Measurements from ENCODE around the gene ITGA7.

ITGA7 gene

GRCh38 chr12:55699471-55700055 is 8.1 kb downstream of the ITGA7 start:
- no peak for DNase-seq

DNA sequence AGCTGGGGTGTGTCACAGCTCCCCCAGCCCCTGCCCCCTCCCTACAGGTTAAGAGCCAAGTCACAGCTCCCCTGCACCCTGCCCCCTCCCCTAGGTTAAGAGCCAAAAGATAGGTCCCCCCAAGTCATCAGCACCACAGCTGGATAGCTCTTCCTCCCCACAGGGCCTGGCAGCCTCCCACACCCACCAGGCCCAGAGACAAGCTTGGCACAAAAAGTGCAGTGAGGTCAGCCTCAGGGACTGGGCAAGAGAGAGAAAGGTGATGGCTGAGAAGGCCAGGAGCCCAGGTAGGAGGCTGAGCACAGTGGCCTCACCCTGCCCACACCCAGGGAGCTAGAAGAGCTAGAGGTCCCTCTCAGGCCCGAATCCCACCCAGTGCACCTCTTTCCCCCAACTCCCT is 8.7 kb downstream of the ITGA7 start:
- no peak for DNase-seq

DNA sequence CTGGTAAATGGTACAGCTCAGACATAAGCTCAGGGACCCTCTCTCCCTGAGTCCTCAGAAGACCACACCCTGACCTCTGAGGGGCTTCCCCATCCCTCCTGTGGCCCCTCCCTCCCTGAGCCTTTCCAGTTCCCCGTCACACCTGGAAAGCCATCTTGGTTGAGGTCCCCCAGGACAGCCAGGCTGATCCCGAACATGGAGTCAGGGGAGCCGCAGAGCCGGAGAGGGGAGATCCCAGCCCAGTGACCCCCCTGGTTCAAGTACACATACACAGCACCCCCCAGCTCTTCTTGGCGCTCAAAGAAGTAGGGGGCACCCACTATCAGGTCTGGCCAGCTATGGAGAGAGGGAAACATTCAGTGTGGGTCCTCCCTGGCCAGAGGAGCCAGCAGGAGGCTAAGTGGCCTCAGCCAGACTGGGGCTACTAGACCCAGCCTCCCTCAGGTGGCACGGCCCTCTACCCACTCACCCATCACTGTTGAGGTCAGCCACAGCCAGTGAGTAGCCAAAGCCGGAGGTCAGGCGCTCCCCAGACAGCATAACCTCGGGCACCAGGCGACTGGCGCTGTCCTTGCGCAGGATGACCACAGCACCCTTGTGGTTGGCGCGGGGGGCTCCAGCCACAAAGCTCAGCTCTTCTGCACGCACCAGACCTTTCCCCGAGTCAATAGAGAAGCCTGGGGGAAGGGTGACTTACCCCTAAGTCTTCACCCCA is 9.3 kb downstream of the ITGA7 start:
- no peak for DNase-seq

GRCh38 chr12:55697686-55698085 is 10.0 kb downstream of the ITGA7 start:
- DNase-seq = no peak

- no peak for DNase-seq
These were observed 10.8 kb downstream of the ITGA7 start for GRCh38 chr12:55696796-55697462.

- DNase-seq = no peak
These were observed 11.6 kb downstream of the ITGA7 start for GRCh38 chr12:55696141-55696540.

- no peak for DNase-seq
These were observed 12.4 kb downstream of the ITGA7 start for GRCh38 chr12:55695349-55695748.

GRCh38 chr12:55694651-55695050 is 13.1 kb downstream of the ITGA7 start:
- no peak for DNase-seq

DNA sequence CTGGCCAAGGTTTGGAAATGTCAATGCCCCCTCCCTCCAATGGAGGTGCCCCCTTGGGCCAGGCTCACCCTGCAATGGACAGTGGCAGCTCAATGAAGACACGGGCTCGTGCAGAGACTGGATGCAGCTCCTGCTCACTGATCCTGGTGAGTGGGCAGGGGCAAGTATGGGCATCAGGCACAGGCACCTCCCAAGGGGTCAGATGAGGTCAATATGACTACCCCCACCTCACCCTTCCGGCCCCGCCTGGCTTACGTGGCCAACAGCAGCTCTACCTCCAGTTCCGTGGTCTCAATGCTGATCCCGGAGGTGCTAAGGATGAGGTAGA is 13.6 kb downstream of the ITGA7 start:
- no peak for DNase-seq

GRCh38 chr12:55693323-55694187 is 14.1 kb downstream of the ITGA7 start:
- DNase-seq = no peak

- DNase-seq = no peak
These were observed 14.9 kb downstream of the ITGA7 start for GRCh38 chr12:55692631-55693322.

DNA sequence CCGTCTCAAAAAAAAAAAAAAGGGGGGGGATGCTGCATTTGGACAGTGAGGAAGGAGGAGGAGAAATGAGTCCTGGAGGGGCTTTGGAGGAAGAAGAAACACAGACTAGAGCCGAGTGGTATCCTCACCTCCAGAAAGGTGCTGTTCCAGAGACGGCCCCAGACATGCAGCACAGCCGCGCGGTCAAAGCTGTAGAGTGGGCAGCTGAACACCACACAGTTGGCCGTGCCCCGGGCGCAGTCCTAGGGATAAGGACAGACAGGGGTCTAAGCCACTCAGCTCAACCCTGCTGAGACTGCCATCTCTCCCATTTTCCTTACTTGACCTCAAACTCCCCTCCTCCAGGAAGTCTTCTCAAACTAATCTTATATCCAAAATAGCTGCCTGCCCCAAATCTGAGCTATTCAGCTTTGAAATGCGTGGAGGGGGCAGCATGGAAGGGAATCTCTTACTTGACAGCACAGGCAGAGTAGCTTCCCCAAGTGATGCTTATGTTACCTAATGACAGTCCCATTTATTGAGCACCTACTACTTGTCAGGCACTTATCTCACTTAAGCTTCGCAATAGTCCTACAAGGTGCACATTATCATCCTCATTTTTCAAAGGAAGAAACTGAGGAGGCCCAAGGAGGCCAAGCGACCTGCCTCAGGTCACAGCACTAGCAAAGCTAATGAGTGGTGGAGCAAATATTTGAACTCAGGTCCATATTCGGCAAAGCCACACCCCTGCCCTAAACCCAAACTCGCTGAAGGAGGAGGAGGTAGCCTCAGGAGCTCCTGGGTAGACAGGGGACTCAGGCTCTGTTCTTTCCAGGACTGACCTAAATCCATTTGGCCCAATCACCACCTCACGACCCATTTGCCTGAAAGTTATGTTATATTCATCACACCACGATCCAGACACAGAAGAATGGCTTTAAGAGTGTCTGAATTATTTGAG is 18.7 kb downstream of the ITGA7 start:
- no peak for DNase-seq

GRCh38 chr12:55687746-55688145 is 20.0 kb downstream of the ITGA7 start:
- no peak for DNase-seq

GRCh38 chr12:55686366-55687010 is 21.2 kb downstream of the ITGA7 start:
- DNase-seq = no peak

DNA sequence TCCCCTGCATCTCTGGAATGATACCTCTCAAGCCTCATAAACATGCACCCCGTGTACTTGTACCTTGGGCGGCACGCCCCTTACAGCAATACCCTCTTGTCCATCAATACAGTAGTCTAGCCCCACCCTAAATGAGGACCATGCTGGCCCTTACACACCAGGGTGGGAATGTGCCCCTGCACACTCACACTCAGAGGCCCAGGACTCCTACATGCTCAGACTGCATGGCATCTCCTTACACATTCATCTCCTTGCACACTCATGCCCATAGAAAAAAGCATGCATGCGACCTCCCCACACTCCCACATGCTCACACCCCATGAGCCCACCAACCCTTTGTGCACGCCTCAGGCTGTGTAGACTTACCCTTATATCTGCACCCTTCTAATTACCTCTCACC is 22.0 kb downstream of the ITGA7 start:
- DNase-seq = no peak

GRCh38 chr12:55684761-55685370 is 22.8 kb downstream of the ITGA7 start:
- DNase-seq = no peak

GRCh38 chr12:55683676-55684075 is 24.0 kb downstream of the ITGA7 start:
- no peak for DNase-seq

DNA sequence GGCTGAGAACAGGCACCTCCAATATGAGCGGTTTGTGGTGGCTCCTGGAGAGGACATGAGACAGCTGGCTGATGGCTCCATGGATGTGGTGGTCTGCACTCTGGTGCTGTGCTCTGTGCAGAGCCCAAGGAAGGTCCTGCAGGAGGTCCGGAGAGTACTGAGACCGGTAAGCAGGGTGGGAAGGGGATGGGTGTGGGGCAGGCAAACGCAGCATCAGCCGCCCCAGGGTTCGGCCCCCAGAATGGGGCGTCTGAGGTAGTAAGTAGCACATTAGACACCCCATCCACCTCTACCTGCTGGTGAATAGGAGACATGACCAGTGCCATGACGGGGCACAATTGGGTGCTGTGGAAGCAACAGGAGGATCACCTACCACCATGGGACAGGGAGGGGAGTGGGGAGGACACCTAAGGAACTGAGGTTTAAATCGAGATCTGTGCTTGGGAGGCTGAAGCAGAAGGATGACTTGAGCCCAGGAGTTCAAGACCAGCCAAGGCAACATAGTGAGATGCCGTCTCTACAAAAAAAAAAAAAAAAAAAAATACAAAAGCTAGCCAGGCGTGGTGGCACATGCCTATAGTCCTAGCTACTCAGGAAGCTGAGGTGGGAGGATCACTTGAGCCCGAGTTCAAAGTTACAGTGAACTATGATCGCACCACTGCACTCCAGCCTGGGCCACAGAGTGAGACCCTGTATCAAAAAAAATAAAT is 25.5 kb downstream of the ITGA7 start:
- DNase-seq = no peak

- no peak for DNase-seq
These were observed 26.3 kb downstream of the ITGA7 start for GRCh38 chr12:55681142-55682077.
